Measurements from ENCODE around the gene PANK4.

DNA sequence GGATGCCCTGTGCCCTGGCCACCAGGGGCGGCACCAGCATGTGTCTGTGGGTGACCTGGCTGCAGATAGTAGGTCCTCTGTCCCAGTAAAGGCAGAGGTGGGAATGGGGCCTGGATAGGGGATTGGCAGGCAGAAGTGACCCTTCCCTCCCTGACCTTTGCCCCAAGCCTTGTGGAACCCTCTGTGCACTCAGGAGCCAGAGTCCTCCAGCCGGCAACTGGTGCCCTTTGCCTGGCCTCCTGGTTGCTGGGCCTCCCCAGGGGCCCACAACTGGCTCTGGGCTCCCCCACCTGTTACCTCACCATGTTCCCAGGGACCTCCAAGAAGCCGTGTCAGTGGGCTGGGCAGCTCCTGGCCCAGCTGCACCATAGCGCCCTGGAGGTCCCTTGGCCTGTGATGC is 40.4 kb downstream of the PANK4 start:
- no peak for TF ChIP-seq POLR2A (IDR thresholded peaks at IDR 0.05)
- TF ChIP-seq, protein P1, sequence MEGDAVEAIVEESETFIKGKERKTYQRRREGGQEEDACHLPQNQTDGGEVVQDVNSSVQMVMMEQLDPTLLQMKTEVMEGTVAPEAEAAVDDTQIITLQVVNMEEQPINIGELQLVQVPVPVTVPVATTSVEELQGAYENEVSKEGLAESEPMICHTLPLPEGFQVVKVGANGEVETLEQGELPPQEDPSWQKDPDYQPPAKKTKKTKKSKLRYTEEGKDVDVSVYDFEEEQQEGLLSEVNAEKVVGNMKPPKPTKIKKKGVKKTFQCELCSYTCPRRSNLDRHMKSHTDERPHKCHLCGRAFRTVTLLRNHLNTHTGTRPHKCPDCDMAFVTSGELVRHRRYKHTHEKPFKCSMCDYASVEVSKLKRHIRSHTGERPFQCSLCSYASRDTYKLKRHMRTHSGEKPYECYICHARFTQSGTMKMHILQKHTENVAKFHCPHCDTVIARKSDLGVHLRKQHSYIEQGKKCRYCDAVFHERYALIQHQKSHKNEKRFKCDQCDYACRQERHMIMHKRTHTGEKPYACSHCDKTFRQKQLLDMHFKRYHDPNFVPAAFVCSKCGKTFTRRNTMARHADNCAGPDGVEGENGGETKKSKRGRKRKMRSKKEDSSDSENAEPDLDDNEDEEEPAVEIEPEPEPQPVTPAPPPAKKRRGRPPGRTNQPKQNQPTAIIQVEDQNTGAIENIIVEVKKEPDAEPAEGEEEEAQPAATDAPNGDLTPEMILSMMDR (IDR thresholded peaks at IDR 0.05), result no peak
